SK-N-SH (cell line): ENCODE results near the gene IL27RA.

Source experiments
- GATA2 ChIP-seq: sonication (generic); formaldehyde crosslinking; IDR thresholded peaks from 2 replicates; pipeline ENCODE4 v1.5.0; 2020; ENCODE audit warnings: mild to moderate bottlenecking, missing genetic modification reagents
- TAF1 ChIP-seq: IDR thresholded peaks from 2 replicates; pipeline ENCODE4 v1.6.1; 2012; ENCODE audit warnings: low read depth, mild to moderate bottlenecking, low read length, moderate library complexity, borderline replicate concordance
- TF ChIP-seq, protein P1 (sequence below): fragments of 200-600 bp; sonication (generic); IDR thresholded peaks from 2 replicates; pipeline ENCODE4 v1.6.1; 2017; ENCODE audit warnings: antibody characterized with exemption, mild to moderate bottlenecking, moderate library complexity
- TF ChIP-seq, protein P2 (sequence below): IDR thresholded peaks from 2 replicates; pipeline ENCODE4 v1.4.0; 2012; ENCODE audit warnings: low read depth, borderline replicate concordance

DNA sequence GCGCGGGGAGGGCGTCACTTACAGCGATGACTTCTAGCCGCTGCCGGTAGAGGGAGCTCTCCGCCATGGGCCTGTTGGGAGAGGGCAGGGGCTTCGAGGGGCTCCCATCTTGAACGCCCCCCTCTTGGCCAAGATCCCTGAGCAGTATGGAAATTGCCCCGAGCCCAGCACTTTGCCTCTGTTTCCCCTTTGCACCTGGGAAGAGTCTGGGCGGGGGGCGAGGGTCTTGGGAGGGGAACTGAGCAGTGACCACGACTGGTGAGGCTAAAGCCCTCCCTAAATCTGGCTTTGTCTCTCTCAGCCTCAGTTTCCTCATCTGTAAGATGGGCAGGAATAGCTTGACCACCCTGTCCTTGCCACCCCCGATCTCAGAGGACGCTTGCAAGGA, 27.5 kb downstream of the IL27RA start:
- TF ChIP-seq, protein P1, sequence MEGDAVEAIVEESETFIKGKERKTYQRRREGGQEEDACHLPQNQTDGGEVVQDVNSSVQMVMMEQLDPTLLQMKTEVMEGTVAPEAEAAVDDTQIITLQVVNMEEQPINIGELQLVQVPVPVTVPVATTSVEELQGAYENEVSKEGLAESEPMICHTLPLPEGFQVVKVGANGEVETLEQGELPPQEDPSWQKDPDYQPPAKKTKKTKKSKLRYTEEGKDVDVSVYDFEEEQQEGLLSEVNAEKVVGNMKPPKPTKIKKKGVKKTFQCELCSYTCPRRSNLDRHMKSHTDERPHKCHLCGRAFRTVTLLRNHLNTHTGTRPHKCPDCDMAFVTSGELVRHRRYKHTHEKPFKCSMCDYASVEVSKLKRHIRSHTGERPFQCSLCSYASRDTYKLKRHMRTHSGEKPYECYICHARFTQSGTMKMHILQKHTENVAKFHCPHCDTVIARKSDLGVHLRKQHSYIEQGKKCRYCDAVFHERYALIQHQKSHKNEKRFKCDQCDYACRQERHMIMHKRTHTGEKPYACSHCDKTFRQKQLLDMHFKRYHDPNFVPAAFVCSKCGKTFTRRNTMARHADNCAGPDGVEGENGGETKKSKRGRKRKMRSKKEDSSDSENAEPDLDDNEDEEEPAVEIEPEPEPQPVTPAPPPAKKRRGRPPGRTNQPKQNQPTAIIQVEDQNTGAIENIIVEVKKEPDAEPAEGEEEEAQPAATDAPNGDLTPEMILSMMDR = peak; percentile 76
- TF ChIP-seq, protein P2, sequence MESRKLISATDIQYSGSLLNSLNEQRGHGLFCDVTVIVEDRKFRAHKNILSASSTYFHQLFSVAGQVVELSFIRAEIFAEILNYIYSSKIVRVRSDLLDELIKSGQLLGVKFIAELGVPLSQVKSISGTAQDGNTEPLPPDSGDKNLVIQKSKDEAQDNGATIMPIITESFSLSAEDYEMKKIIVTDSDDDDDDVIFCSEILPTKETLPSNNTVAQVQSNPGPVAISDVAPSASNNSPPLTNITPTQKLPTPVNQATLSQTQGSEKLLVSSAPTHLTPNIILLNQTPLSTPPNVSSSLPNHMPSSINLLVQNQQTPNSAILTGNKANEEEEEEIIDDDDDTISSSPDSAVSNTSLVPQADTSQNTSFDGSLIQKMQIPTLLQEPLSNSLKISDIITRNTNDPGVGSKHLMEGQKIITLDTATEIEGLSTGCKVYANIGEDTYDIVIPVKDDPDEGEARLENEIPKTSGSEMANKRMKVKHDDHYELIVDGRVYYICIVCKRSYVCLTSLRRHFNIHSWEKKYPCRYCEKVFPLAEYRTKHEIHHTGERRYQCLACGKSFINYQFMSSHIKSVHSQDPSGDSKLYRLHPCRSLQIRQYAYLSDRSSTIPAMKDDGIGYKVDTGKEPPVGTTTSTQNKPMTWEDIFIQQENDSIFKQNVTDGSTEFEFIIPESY = no peak
- no peak for TF ChIP-seq TAF1
- TF ChIP-seq GATA2 = no peak
